ENCODE data around the gene MRPL19.

- TF ChIP-seq SUZ12 (IDR thresholded peaks at IDR 0.05; ENCODE audit: extremely low read depth, insufficient read depth, insufficient read length) (no peak), ZNF274 (IDR thresholded peaks at IDR 0.05; ENCODE audit: low read depth, low read length) (no peak)
Observed at GRCh38 chr2:75640621-75641121, 5.9 kb upstream of the MRPL19 start.

Data from NT2/D1 (cell line).